Measurements from ENCODE around the gene DISC1.

DNA sequence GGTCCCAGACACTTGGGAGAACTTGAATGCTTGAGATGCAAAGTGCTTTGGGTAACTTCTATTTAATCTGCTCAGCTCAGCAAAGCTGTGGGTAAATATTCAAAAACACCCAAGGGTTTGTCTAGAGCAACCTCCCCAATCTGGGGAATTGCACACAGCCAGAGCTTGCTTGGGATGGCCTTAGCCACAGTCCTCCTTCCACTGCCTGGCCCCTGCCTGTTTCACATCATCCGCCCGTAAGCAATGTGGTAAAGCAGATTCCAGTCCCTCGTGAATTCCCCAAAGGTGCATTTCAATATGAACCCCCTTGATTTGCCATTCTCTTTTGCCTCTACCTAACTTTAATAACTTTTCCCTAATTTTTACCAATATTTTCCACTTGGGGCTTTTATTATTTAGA lies 418.1 kb downstream of the DISC1 start:
- TF ChIP-seq POLR2A (IDR thresholded peaks at IDR 0.05; ENCODE audit: low read depth, low read length) (no peak), POLR2AphosphoS5 (IDR thresholded peaks at IDR 0.05; ENCODE audit: low read depth, low read length) (no peak)

All from GM12892 (cell line).